Stimulated activated CD4-positive, alpha-beta T cell treated with anti-CD3 and anti-CD28 coated beads, TNF-alpha, amount 100 ng/mL, for 48 hours (primary cell): ENCODE results near the gene PBX3.
"Not testable (repeated sequence)": the region's sequence is repeated elsewhere in the genome, so short reads cannot be mapped to it uniquely, and the experiment has no call there.

Experiments
- DNase-seq, 3 donors: peaks; one replicate each; pipeline ENCODE4 v3.0.0-alpha.2; 2020; ENCODE audit warnings: low read depth in 3 of 3

PBX3 gene

GRCh38 chr9:125822160-125822559, 75.0 kb downstream of the PBX3 start:
- no peak for DNase-seq

GRCh38 chr9:125822902-125823301, 75.7 kb downstream of the PBX3 start:
- DNase-seq = no peak

GRCh38 chr9:125823874-125824406, 76.8 kb downstream of the PBX3 start:
- not testable (repeated sequence) for DNase-seq

GRCh38 chr9:125825762-125826161, 78.6 kb downstream of the PBX3 start:
- DNase-seq = no peak

DNA sequence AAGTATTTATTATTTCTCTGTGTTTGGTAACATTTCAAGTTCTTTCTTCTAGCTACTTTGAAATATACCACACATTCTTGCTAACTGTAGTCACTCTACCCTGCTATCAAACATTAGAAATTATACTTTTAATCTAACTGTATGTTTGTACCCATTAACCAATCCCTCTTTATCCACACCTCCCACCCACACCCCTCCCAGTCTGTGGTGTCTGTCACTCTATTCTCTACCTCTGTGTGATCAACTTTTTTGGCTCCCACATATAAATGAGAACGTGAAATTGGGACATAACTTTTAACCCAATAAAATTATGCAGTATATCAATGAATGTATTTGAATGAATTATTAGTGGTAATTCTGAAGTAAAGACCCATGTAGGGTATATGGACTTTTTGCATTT, 79.7 kb downstream of the PBX3 start:
- no peak for DNase-seq

DNA sequence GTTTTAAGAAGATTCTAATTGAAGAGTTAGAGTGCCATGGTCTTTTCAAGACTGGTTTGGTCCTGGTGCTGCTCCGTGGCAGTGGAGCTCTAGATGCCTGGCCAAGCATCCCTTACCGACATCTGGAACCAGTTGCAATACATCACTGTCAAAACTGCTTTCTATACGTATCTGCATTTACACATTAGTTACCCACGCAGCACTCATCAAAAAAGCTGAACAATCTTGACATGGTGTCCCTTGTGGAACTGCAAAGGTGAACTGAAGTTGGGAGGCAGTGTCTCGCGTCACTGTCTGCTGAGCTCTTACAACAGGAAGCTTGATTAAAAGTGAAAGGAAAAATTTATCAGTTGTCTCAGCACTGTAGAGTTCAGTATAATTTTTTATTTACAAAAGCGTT, 82.6 kb downstream of the PBX3 start:
- peak; percentile 7 to 23 (median 17) for DNase-seq

DNA sequence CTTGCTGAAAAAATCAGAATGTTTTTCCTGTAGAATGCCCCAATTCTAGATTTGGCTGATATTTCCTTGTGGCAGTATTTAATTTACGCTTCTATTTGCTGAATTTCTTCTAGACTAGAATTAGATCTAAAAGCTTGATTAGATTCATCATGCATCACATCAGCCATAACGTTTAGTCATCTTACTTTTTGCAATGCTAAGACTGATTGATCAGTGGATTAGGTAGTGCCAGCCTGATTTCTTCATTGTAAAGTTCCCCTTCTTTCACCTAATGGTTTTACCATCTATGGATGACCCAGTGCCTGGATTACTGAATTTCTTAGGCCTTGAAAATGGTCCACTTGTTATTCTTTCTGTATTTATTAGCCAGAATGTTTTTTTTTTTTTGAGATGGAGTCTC, 83.9 kb downstream of the PBX3 start:
- no peak for DNase-seq

- no peak for DNase-seq
Observed at GRCh38 chr9:125831616-125832015, 84.4 kb downstream of the PBX3 start.

- DNase-seq = no peak
Observed at GRCh38 chr9:125835655-125836054, 88.5 kb downstream of the PBX3 start.

DNA sequence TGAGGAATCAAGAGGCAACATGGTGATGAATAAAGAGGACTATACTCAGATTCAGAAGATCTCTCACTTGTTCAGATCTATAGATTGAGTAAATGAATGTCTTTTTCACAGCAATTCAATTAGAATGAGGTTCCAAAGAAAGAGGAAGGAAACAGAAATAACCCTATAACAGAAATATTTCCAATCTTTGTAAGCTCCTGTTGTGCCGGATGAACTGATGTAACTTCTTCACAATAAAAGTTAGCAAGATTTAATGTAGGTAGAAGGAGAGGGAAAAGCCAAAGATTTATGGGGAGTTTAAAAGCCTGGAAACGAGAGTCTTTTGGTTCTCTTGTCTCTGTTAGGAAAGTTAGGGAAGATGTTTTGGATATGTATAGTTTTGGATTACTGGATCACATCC, 92.1 kb downstream of the PBX3 start:
- DNase-seq = no peak

DNA sequence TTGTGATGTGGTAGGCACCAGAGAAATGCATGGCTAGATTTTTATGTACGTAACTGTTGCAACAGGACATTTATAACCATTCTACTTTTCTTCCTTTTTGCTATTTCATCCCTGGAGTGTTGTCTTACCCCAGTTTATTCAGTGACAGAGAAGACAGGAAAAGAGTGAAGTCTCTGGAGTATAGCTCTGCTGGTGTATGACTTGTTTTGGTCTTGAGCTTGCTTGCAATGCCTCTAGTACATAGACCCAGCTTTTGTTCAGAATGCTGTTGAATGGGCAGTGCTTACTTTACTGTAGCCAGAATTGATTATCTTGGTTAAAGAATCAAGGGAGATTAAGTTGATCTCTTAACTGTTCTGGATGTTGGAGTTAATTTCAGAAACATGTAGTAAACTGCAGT, 94.3 kb downstream of the PBX3 start:
- no peak for DNase-seq

GRCh38 chr9:125842242-125842641, 95.1 kb downstream of the PBX3 start:
- no peak for DNase-seq

DNA sequence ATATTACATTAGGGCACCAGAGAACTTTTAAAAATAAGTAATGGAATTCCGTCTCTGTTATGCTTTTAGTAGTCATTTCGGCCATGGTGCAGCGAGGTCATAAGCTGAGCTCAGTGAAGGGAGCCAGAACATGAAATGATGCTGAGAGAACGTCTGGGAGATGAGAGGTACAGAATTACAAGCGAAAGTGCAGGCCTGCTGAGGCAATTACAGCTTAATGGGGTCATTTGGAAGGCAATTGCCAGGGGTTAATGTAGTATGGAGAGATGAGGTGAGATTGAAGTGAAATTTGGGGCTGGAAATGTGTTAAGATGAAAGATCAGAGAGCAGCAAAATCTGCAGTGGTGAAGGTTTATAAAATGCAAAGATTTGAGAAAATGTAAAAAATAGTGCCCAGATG, 96.5 kb downstream of the PBX3 start:
- DNase-seq = no peak

GRCh38 chr9:125844611-125845010, 97.4 kb downstream of the PBX3 start:
- DNase-seq = no peak

DNA sequence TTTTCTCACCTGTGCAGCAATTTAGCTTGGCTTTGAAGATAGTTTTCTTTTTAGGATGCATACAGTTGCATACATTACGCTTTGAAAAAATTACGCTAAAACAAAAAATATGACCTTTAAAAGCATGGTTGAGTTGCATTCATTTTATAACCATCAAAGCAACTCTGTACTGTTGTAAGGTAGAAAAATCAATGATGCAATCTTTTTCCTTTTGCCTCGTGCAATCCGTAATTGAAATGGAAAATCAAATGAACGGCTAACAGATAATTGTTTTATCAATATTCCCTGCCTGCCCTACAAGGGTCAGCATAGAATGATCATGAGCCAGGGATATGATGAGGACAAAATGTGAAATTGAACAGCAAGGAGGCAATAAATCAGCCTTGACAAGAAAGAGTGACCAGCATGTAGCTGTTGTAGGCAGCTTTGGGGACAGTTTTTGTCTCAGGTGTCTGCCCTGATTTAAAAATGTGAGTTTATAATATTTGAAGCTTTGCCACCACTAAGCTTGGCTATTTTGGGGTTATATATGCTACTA, 98.2 kb downstream of the PBX3 start:
- DNase-seq = no peak

DNA sequence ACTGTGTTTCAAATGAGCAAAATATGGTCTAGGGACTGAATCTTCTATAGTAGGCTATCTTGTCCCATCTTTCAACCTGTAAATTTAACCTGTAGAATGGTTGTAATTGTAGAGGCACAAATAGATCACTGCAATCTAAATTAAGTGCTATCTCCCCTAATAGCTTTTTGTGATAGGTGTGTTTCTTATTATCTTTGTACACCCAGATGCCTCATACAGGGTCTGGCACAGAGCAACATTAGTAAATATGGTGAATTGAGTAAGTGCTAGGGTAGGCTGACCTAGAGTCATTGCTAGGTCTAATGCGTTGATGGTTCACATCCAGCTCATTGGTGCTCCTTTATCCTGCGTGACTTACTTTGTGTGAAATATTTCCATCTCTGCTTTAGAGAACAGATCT, 100.6 kb downstream of the PBX3 start:
- no peak for DNase-seq

DNA sequence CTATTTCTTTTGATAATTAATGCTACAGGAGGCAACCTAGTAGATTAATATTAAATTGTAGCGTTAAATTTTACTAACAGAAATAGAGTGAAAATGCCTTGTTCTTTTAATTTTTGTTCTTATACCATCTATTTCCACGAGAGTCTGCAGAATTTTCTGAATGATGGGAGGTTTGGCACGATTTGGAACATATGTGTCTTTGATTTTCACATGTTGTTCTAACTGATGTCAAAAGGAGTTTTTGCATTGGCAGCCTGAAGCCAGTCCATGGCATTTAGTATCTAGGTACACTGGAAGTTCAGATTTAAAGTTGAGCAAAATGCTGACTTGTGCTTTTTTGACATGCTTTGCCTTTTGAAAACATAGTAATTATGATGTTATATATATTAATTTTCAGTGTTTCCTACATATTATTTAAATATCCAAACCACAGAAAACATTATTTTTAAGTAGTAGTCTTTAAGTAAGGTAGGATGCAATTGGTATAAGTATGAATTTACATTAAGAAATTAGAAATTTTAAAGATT, 103.0 kb downstream of the PBX3 start:
- no peak for DNase-seq

DNA sequence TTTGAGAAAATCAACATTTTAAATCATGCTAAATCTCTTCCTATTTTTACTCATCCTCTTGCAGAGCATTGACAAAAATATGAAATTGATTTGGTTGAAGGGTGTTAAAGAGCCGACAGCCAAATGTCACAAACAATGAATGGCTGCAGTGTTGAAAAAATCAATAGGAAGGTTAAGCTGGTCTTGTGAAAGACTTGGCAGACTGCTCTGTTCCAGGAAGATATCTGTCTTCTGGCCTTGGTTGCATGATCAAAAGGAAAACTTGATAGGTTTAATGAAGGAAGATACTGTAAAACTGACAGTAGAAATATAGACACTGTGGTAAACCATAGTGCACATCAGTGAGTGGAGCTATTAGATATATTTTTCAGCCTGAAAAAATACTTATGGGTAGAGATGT, 103.6 kb downstream of the PBX3 start:
- DNase-seq = no peak

- DNase-seq = no peak
Observed at GRCh38 chr9:125851979-125852378, 104.8 kb downstream of the PBX3 start.

DNA sequence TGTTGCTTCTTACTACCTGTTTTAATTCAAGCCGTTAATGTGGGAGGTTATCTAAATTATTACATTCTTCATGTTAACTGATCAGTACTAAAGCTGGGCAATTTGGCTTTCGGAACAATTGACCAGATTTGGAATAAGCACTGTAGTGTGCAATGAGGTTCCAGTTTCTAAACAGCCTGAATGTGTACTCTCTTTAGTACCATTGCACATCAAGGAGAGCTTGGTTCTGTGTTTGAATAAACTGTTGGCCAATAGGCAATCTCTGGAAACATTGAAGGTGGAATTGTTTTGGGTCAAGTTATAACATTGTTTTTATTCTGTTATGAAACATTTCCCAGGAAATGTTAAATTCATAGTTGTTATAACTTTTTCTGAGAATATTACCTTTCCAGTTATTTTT, 105.2 kb downstream of the PBX3 start:
- no peak for DNase-seq

GRCh38 chr9:125854553-125855275, 107.5 kb downstream of the PBX3 start:
- no peak for DNase-seq

GRCh38 chr9:125856331-125856730, 109.2 kb downstream of the PBX3 start:
- no peak for DNase-seq

GRCh38 chr9:125861405-125862058, 114.4 kb downstream of the PBX3 start:
- no peak for DNase-seq
